ENCODE data around the gene DNPH1.
A peak's percentile ranks its signal among the peaks of the same experiment; 100 is the strongest.

The DNPH1 gene

GRCh38 chr6:43180985-43181384 is 48.3 kb downstream of the DNPH1 start:
- Histone ChIP-seq H4K20me1 (ENCODE audit: insufficient read depth, low read length, poor library complexity, severe bottlenecking) (peaks cover 8% of the 10 kb centered on the region), H3K4me1 (ENCODE audit: insufficient read depth, low read length, poor library complexity, severe bottlenecking) (peaks cover 42% of the 10 kb centered on the region), H3K9me2 (replicated peaks; ENCODE audit: low read depth, low read length) (no peaks in the 10 kb centered on the region), H3K9me3 (ENCODE audit: insufficient read depth, low read depth, low read length) (no peaks in the 10 kb centered on the region), H3K27me3 (ENCODE audit: insufficient read depth, low read length, poor library complexity, severe bottlenecking) (no peaks in the 10 kb centered on the region), H3F3A (ENCODE audit: low read depth) (peaks cover 16% of the 10 kb centered on the region), H3K36me3 (ENCODE audit: insufficient read depth, low read length) (peaks cover 31% of the 10 kb centered on the region; the same call in 1 of the 2 replicates), H3K9ac (ENCODE audit: low read depth, low read length, poor library complexity, severe bottlenecking) (peak overlapping the region; percentile 97), H3K79me2 (ENCODE audit: insufficient read depth, low read length) (peaks cover 42% of the 10 kb centered on the region), H3K4me2 (ENCODE audit: low read depth, low read length, poor library complexity, severe bottlenecking) (peak overlapping the region; percentile 96), H2AFZ (ENCODE audit: low read length) (no peak overlapping the region), H3K4me3 (ENCODE audit: low read length, poor library complexity, severe bottlenecking) (peak overlapping the region; percentile 100)
- TF ChIP-seq CTCF (conservative IDR thresholded peaks at IDR 0.05; ENCODE audit: low read length), result no peak
- no peak for TF ChIP-seq EZH2phosphoT487 (IDR thresholded peaks at IDR 0.05; ENCODE audit: borderline replicate concordance)

- Histone ChIP-seq H3F3A (ENCODE audit: low read depth) (peaks cover 16% of the 10 kb centered on the region), H2AFZ (ENCODE audit: low read length) (no peak overlapping the region), H3K9me3 (ENCODE audit: insufficient read depth, low read depth, low read length) (no peaks in the 10 kb centered on the region), H3K27me3 (ENCODE audit: insufficient read depth, low read length, poor library complexity, severe bottlenecking) (no peaks in the 10 kb centered on the region), H3K9ac (ENCODE audit: low read depth, low read length, poor library complexity, severe bottlenecking) (no peak overlapping the region), H3K4me1 (ENCODE audit: insufficient read depth, low read length, poor library complexity, severe bottlenecking) (peaks cover 43% of the 10 kb centered on the region), H3K36me3 (ENCODE audit: insufficient read depth, low read length) (peaks cover 40% of the 10 kb centered on the region; the same call in 1 of the 2 replicates), H3K79me2 (ENCODE audit: insufficient read depth, low read length) (peaks cover 47% of the 10 kb centered on the region), H3K9me2 (replicated peaks; ENCODE audit: low read depth, low read length) (no peaks in the 10 kb centered on the region), H3K4me2 (ENCODE audit: low read depth, low read length, poor library complexity, severe bottlenecking) (no peak overlapping the region), H3K4me3 (ENCODE audit: low read length, poor library complexity, severe bottlenecking) (no peak overlapping the region), H4K20me1 (ENCODE audit: insufficient read depth, low read length, poor library complexity, severe bottlenecking) (peaks cover 17% of the 10 kb centered on the region)
- TF ChIP-seq EZH2phosphoT487 (IDR thresholded peaks at IDR 0.05; ENCODE audit: borderline replicate concordance) (no peak), CTCF (conservative IDR thresholded peaks at IDR 0.05; ENCODE audit: low read length) (no peak)
Measured at GRCh38 chr6:43180058-43180457, 49.2 kb downstream of the DNPH1 start.

- peaks cover 46% of the 10 kb centered on the region for H3K79me2 ChIP-seq (ENCODE audit: insufficient read depth, low read length)
- H3K36me3 ChIP-seq (ENCODE audit: insufficient read depth, low read length), result peaks cover 42% of the 10 kb centered on the region; the same call in 1 of the 2 replicates
Measured at GRCh38 chr6:43178951-43179830, 50.1 kb downstream of the DNPH1 start.

More at GRCh38 chr6:43178951-43179830, 50.1 kb downstream of the DNPH1 start:
- no peak overlapping the region for H2AFZ ChIP-seq (ENCODE audit: low read length)
- peaks cover 39% of the 10 kb centered on the region for H3K4me1 ChIP-seq (ENCODE audit: insufficient read depth, low read length, poor library complexity, severe bottlenecking)
- no peak overlapping the region for H3K4me3 ChIP-seq (ENCODE audit: low read length, poor library complexity, severe bottlenecking)
- no peak overlapping the region for H3K9ac ChIP-seq (ENCODE audit: low read depth, low read length, poor library complexity, severe bottlenecking)
- no peaks in the 10 kb centered on the region for H3K27me3 ChIP-seq (ENCODE audit: insufficient read depth, low read length, poor library complexity, severe bottlenecking)
- peaks cover 16% of the 10 kb centered on the region for H3F3A ChIP-seq (ENCODE audit: low read depth)
- no peak for TF ChIP-seq CTCF (conservative IDR thresholded peaks at IDR 0.05; ENCODE audit: low read length)
- no peak for TF ChIP-seq EZH2phosphoT487 (IDR thresholded peaks at IDR 0.05; ENCODE audit: borderline replicate concordance)
- H4K20me1 ChIP-seq (ENCODE audit: insufficient read depth, low read length, poor library complexity, severe bottlenecking), result peaks cover 23% of the 10 kb centered on the region
- H3K9me3 ChIP-seq (ENCODE audit: insufficient read depth, low read depth, low read length), result no peaks in the 10 kb centered on the region
- no peaks in the 10 kb centered on the region for H3K9me2 ChIP-seq (replicated peaks; ENCODE audit: low read depth, low read length)
- H3K4me2 ChIP-seq (ENCODE audit: low read depth, low read length, poor library complexity, severe bottlenecking), result no peak overlapping the region
